GM12878 (cell line): ENCODE results near the gene C5orf46. TPM values are rescaled to one million over a fixed set of nuclear protein-coding genes. Genes with fewer than 3 reads are reported as not detected.

Experiments used
- ATAC-seq: fragments of 200-7000 bp; cut with Tn5 transposase; 3 replicates; pipeline ENCODE4 v1.9.1; 2020; ENCODE audit warnings: mild to moderate bottlenecking, moderate library complexity
- BruUV-seq: library from RNA; stranded (reverse); fragments of 400-500 nt; replicated peaks from 2 replicates; lab custom pipeline; 2021; lab: Mats Ljungman, UMichigan
- CTCF ChIA-PET: fragments of 300-600 bp; sonication (Branson Sonifier 250); formaldehyde crosslinking; extraction: SDS; loops from one replicate; lab custom pipeline; 2021; ENCODE audit warnings: inconsistent platforms; lab: Yijun Ruan, JAX
- POLR2A ChIA-PET: fragments of 350-600 bp; formaldehyde crosslinking; extraction: SDS; loops from one replicate; lab custom pipeline; 2021; ENCODE audit warnings: inconsistent platforms; lab: Charles Lee
- RAD21 ChIA-PET: fragments of 300-600 bp; sonication (Branson Sonifier 250); formaldehyde crosslinking; loops from one replicate; lab custom pipeline; 2023; ENCODE audit warnings: antibody characterized with exemption; ENCODE audit not compliant: unreplicated experiment; lab: Charles Lee
- SMC1A ChIA-PET: fragments of 300-600 bp; sonication (Branson Sonifier 250); formaldehyde crosslinking; loops from one replicate; lab custom pipeline; 2023; ENCODE audit not compliant: unreplicated experiment, uncharacterized antibody; lab: Charles Lee
- DNase-seq: peaks from one replicate; pipeline ENCODE4 v3.0.0-alpha.2; 2011; ENCODE audit warnings: low read depth, low spot score
- FAIRE-seq: peaks from 3 replicates; lab custom pipeline; 2011; peaks lifted over from hg19 to GRCh38; lab: Jason Lieb, UNC
- H2AFZ ChIP-seq: 2 replicates; pipeline ENCODE4 v1.6.0; 2011; ENCODE audit warnings: low read depth, low read length, control low read depth; ENCODE audit not compliant: control insufficient read depth
- H3K27ac ChIP-seq: 2 replicates; pipeline ENCODE4 v1.5.1; 2011; ENCODE audit warnings: control low read depth; ENCODE audit not compliant: control insufficient read depth, insufficient read depth
- H3K27me3 ChIP-seq, 2 experiments: replicated peaks in 1 of 2; 2 replicates each; pipeline versions ENCODE4 v1.6.0 to v1.6.1; 2011; ENCODE audit warnings: low read length in 1 of 2; ENCODE audit not compliant: control insufficient read depth in 2 of 2, insufficient read depth in 2 of 2
- H3K36me3 ChIP-seq, 2 experiments: 2 replicates each; pipeline ENCODE4 v1.5.1; 2011; ENCODE audit warnings: low read length in 1 of 2; ENCODE audit not compliant: control insufficient read depth in 2 of 2, insufficient read depth in 2 of 2
- H3K4me1 ChIP-seq: 2 replicates; pipeline ENCODE4 v1.6.1; 2011; ENCODE audit warnings: mild to moderate bottlenecking, low read length, moderate library complexity, mixed read lengths; ENCODE audit not compliant: control insufficient read depth, insufficient read depth
- H3K4me2 ChIP-seq: 2 replicates; pipeline ENCODE4 v1.6.0; 2011; ENCODE audit warnings: control low read depth; ENCODE audit not compliant: control insufficient read depth, insufficient read depth
- H3K4me3 ChIP-seq: fragments of 200-600 bp; sonication (generic); 2 replicates; pipeline ENCODE4 v1.5.1; 2016
- H3K79me2 ChIP-seq: 2 replicates; pipeline ENCODE4 v1.6.0; 2011; ENCODE audit warnings: low read length; ENCODE audit not compliant: control insufficient read depth, insufficient read depth
- H3K9ac ChIP-seq: 2 replicates; pipeline ENCODE4 v1.8.0; 2011; ENCODE audit warnings: low read length, control low read depth, mixed read lengths; ENCODE audit not compliant: control insufficient read depth, insufficient read depth
- H3K9me3 ChIP-seq: replicated peaks from 3 replicates; pipeline ENCODE4 v1.5.1; 2011; ENCODE audit warnings: mild to moderate bottlenecking, low read length; ENCODE audit not compliant: control insufficient read depth, insufficient read depth
- H4K20me1 ChIP-seq: 2 replicates; pipeline ENCODE4 v1.6.0; 2011; ENCODE audit not compliant: control insufficient read depth, insufficient read depth
- BRCA1 ChIP-seq: IDR thresholded peaks from 2 replicates; pipeline ENCODE4 v1.6.1; 2011; ENCODE audit warnings: low read depth, low read length, improper control_type of control experiment
- HDAC6 ChIP-seq: fragments of 200-600 bp; sonication (generic); IDR thresholded peaks from one replicate; pipeline ENCODE4 v1.8.0; 2017; ENCODE audit warnings: antibody characterized with exemption; ENCODE audit not compliant: unreplicated experiment
- IRF3 ChIP-seq: fragments of 450-650 bp; IDR thresholded peaks from 2 replicates; pipeline ENCODE4 v1.6.1; 2014; ENCODE audit warnings: mild to moderate bottlenecking
- JUNB ChIP-seq: IDR thresholded peaks from 2 replicates; pipeline ENCODE4 v1.6.1; 2016; ENCODE audit warnings: antibody characterized with exemption, mild to moderate bottlenecking
- MYB ChIP-seq: fragments of 150-350 bp; IDR thresholded peaks from 2 replicates; pipeline ENCODE4 v1.6.1; 2014; ENCODE audit warnings: mild to moderate bottlenecking, low read depth, low read length, borderline replicate concordance
- NR2F1 ChIP-seq: fragments of 450-650 bp; conservative IDR thresholded peaks from 2 replicates; pipeline ENCODE4 v1.6.1; 2017; ENCODE audit warnings: mild to moderate bottlenecking
- RAD51 ChIP-seq: fragments of 450-650 bp; IDR thresholded peaks from 2 replicates; pipeline ENCODE4 v1.6.1; 2016; ENCODE audit warnings: moderate library complexity, mild to moderate bottlenecking, inconsistent platforms
- RCOR1 ChIP-seq: conservative IDR thresholded peaks from 2 replicates; pipeline ENCODE4 v1.6.1; 2012; ENCODE audit warnings: low read depth, low read length, improper control_type of control experiment
- SREBF2 ChIP-seq: IDR thresholded peaks from 2 replicates; pipeline ENCODE4 v1.6.1; 2012; ENCODE audit warnings: mild to moderate bottlenecking, low read length
- TCF7 ChIP-seq: IDR thresholded peaks from 2 replicates; pipeline ENCODE4 v1.6.1; 2014; ENCODE audit warnings: antibody characterized with exemption, borderline replicate concordance
- ZBED1 ChIP-seq: IDR thresholded peaks from 2 replicates; pipeline ENCODE4 v1.6.1; 2016; ENCODE audit warnings: borderline replicate concordance
- ZNF207 ChIP-seq: fragments of 450-650 bp; IDR thresholded peaks from 2 replicates; pipeline ENCODE4 v1.6.1; 2014; ENCODE audit warnings: antibody characterized with exemption, mild to moderate bottlenecking, borderline replicate concordance
- ZNF384 ChIP-seq: IDR thresholded peaks from 2 replicates; pipeline ENCODE4 v1.6.1; 2012; ENCODE audit warnings: low read depth, mild to moderate bottlenecking, low read length, improper control_type of control experiment, borderline replicate concordance
- WGBS: methylation state at CpG from one replicate; pipeline ENCODE4 v1.1.6; 2016; ENCODE audit warnings: low lambda C conversion rate; ENCODE audit not compliant: insufficient replicate concordance, insufficient coverage; ENCODE audit errors: missing lambda C conversion rate; 5-methylcytosine and 5-hydroxymethylcytosine counted together
- in situ Hi-C: fragments of 300-500 bp; cut with MboI; formaldehyde crosslinking; loops from 9 replicates; pipeline ENCODE4 v1.14.3; 2018; ENCODE audit warnings: mixed read lengths
- intact Hi-C: fragments of 100-400 bp; cut with micrococcal nuclease; formaldehyde crosslinking; loops from one replicate; pipeline ENCODE4 v1.14.2; 2022; ENCODE audit not compliant: unreplicated experiment
- polyA plus RNA-seq, 11 experiments: library from polyadenylated mRNA; depleted of rRNA in 4 of 11; unstranded in 6 of 11; stranded (reverse) in 5 of 11; fragments of >200 nt; fragmentation: Nextera tagmentation in 4 of 11; fragmentation: Illumina TruSeq in 1 of 11; extraction: Ambion mirVana in 4 of 11; extraction: Trizol in 1 of 11; gene quantifications; 1 replicate in 1 of 11; 2 replicates in 10 of 11; pipeline versions ENCODE4 v1.2.1 to v1.2.3, GENCODE V29; 2011 to 2016; ENCODE audit warnings: inconsistent platforms in 2 of 11, missing spikeins in 2 of 11, low read depth in 1 of 11
- total RNA-seq, 4 experiments: library from RNA; depleted of rRNA in 3 of 4; stranded (reverse); fragments of >200 nt in 3 of 4; fragmentation: Illumina TruSeq in 1 of 4; extraction: Trizol in 1 of 4; gene quantifications; 2 replicates each; pipeline versions ENCODE4 v1.2.1 to v1.2.3, GENCODE V29; 2013 to 2021
- TF ChIP-seq, protein P1 (sequence below): fragments of 450-650 bp; IDR thresholded peaks from 2 replicates; pipeline ENCODE4 v1.6.1; 2017; ENCODE audit warnings: mild to moderate bottlenecking
- TF ChIP-seq, protein P2 (sequence below): IDR thresholded peaks from 2 replicates; pipeline ENCODE4 v1.6.1; 2012; ENCODE audit warnings: improper control_type of control experiment, low read depth, low read length; ENCODE audit not compliant: insufficient replicate concordance

The C5orf46 gene
- total and polyA plus RNA-seq, 10 of the 15 experiments (the other 5 are each of a cell fraction or from before 2014, with no cell fraction given) = not detected

DNA sequence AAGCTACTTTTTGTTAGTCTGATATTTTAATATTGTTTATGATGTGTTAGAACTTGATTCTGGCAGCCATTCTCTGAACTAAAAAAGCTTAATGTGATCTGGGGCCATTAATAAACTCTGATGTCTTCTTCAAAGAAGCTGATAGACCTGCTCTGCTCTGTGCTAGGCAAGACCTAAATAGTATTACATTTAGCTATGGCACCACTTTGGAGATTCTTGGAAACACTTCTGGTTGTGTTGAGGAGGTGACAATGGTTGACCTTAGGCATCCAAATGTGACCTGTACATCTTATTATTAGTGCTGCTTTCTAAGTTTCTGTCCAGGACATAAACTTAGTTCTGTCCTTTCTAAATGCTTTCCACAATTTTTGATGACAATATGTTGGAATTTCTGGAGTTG is 49.5 kb downstream of the C5orf46 start (continued):
- TF ChIP-seq, protein P1, sequence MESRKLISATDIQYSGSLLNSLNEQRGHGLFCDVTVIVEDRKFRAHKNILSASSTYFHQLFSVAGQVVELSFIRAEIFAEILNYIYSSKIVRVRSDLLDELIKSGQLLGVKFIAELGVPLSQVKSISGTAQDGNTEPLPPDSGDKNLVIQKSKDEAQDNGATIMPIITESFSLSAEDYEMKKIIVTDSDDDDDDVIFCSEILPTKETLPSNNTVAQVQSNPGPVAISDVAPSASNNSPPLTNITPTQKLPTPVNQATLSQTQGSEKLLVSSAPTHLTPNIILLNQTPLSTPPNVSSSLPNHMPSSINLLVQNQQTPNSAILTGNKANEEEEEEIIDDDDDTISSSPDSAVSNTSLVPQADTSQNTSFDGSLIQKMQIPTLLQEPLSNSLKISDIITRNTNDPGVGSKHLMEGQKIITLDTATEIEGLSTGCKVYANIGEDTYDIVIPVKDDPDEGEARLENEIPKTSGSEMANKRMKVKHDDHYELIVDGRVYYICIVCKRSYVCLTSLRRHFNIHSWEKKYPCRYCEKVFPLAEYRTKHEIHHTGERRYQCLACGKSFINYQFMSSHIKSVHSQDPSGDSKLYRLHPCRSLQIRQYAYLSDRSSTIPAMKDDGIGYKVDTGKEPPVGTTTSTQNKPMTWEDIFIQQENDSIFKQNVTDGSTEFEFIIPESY = no peak
- TF ChIP-seq, protein P2, sequence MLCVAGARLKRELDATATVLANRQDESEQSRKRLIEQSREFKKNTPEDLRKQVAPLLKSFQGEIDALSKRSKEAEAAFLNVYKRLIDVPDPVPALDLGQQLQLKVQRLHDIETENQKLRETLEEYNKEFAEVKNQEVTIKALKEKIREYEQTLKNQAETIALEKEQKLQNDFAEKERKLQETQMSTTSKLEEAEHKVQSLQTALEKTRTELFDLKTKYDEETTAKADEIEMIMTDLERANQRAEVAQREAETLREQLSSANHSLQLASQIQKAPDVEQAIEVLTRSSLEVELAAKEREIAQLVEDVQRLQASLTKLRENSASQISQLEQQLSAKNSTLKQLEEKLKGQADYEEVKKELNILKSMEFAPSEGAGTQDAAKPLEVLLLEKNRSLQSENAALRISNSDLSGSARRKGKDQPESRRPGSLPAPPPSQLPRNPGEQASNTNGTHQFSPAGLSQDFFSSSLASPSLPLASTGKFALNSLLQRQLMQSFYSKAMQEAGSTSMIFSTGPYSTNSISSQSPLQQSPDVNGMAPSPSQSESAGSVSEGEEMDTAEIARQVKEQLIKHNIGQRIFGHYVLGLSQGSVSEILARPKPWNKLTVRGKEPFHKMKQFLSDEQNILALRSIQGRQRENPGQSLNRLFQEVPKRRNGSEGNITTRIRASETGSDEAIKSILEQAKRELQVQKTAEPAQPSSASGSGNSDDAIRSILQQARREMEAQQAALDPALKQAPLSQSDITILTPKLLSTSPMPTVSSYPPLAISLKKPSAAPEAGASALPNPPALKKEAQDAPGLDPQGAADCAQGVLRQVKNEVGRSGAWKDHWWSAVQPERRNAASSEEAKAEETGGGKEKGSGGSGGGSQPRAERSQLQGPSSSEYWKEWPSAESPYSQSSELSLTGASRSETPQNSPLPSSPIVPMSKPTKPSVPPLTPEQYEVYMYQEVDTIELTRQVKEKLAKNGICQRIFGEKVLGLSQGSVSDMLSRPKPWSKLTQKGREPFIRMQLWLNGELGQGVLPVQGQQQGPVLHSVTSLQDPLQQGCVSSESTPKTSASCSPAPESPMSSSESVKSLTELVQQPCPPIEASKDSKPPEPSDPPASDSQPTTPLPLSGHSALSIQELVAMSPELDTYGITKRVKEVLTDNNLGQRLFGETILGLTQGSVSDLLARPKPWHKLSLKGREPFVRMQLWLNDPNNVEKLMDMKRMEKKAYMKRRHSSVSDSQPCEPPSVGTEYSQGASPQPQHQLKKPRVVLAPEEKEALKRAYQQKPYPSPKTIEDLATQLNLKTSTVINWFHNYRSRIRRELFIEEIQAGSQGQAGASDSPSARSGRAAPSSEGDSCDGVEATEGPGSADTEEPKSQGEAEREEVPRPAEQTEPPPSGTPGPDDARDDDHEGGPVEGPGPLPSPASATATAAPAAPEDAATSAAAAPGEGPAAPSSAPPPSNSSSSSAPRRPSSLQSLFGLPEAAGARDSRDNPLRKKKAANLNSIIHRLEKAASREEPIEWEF = no peak
- no peak for TF ChIP-seq TCF7
- TF ChIP-seq MYB = no peak
- TF ChIP-seq, all 136 proteins: peak for 0

- no peak overlapping the region for H3K4me3 ChIP-seq
- POLR2A ChIA-PET = no interaction called here
- no TSS peak for BruUV-seq
- no peak for ATAC-seq
- H3K79me2 ChIP-seq = no peaks in the 10 kb centered on the region
- H3K9ac ChIP-seq = no peak overlapping the region
- H2AFZ ChIP-seq = no peak overlapping the region
- TF ChIP-seq HDAC6 (no peak), JUNB (no peak), RAD51 (no peak), ZBED1 (no peak), ZNF384 (no peak), SREBF2 (no peak), IRF3 (no peak), ZNF207 (no peak), RCOR1 (no peak), BRCA1 (no peak), NR2F1 (no peak), TCF7 (no peak)
- TF ChIP-seq, all 136 proteins: peak for 0
- in situ Hi-C loops = no loop called here
- H3K27me3 ChIP-seq = no peaks in the 10 kb centered on the region; a peak in 2 of 4 replicates
- no peak overlapping the region for H3K27ac ChIP-seq
- intact Hi-C loops = no loop called here
- H3K36me3 ChIP-seq = no peaks in the 10 kb centered on the region
- DNase-seq (no peak), FAIRE-seq (no peak)
- no peaks in the 10 kb centered on the region for H3K4me1 ChIP-seq
- CTCF ChIA-PET = interaction anchor here (1.4 to 2.8 kb wide), 2 partner anchors 10 to 875 kb away, joined by 5 to 7 read pairs; no protein-coding TSS in a partner anchor
- no peaks in the 10 kb centered on the region for H4K20me1 ChIP-seq
- SMC1A ChIA-PET = interaction anchor here (1.5 kb wide), 1 partner anchor 875 kb away, joined by 3 read pairs; no protein-coding TSS in a partner anchor
- no peaks in the 10 kb centered on the region for H3K9me3 ChIP-seq
- 0% methylated on average over 4 of the region's 4 CpGs for WGBS
- RAD21 ChIA-PET = interaction anchor here (1.2 kb wide), 2 partner anchors 33 to 529 kb away, joined by 3 read pairs; no protein-coding TSS in a partner anchor
- H3K4me2 ChIP-seq = no peak overlapping the region
Measured at GRCh38 chr5:147855774-147856069, 50.6 kb downstream of the C5orf46 start.
